HepG2 (cell line): ENCODE data around the gene GRK4. TPM values are rescaled to one million over a fixed set of nuclear protein-coding genes. Genes with fewer than 3 reads are reported as not detected.
A peak's percentile ranks its signal among the peaks of the same experiment; 100 is the strongest.

Experiments
- ZBTB38 ChIP-seq: sonication (generic); formaldehyde crosslinking; IDR thresholded peaks from 2 replicates; pipeline ENCODE4 v1.5.1; 2020; ENCODE audit warnings: mild to moderate bottlenecking, missing genetic modification reagents
- ZNF224 ChIP-seq: sonication (generic); formaldehyde crosslinking; IDR thresholded peaks from 2 replicates; pipeline ENCODE4 v1.5.0; 2020; ENCODE audit warnings: mild to moderate bottlenecking, missing genetic modification reagents
- ZNF335 ChIP-seq: sonication (generic); formaldehyde crosslinking; IDR thresholded peaks from 2 replicates; pipeline ENCODE4 v1.4.0; 2020; ENCODE audit warnings: missing genetic modification reagents
- ZSCAN25 ChIP-seq: sonication (generic); formaldehyde crosslinking; IDR thresholded peaks from 2 replicates; pipeline ENCODE4 v1.8.0; 2022; ENCODE audit warnings: mild to moderate bottlenecking, missing genetic modification reagents
- polyA plus RNA-seq, 8 experiments: library from polyadenylated mRNA; depleted of rRNA in 3 of 8; stranded (reverse) in 7 of 8; unstranded in 1 of 8; fragments of >200 nt; fragmentation: Illumina TruSeq in 4 of 8; extraction: Trizol in 4 of 8; gene quantifications; 2 replicates each; pipeline versions ENCODE4 v1.2.1 to v1.2.3, GENCODE V29; 2011 to 2016; ENCODE audit warnings: low read depth in 4 of 8, missing spikeins in 1 of 8, mixed read lengths in 1 of 8; ENCODE audit not compliant: insufficient read depth in 1 of 8
- total RNA-seq, 5 experiments: library from RNA; depleted of rRNA; stranded (reverse); fragments of >200 nt; fragmentation: Illumina TruSeq; extraction: Trizol; gene quantifications; 2 replicates each; pipeline ENCODE4 v1.2.3, GENCODE V29; 2016; ENCODE audit warnings: low read depth in 1 of 5
- TF ChIP-seq, protein P1 (sequence below): sonication (generic); formaldehyde crosslinking; IDR thresholded peaks from 2 replicates; pipeline ENCODE4 v1.5.0; 2020; ENCODE audit warnings: mild to moderate bottlenecking, missing genetic modification reagents
- TF ChIP-seq, protein P2 (sequence below): sonication (generic); formaldehyde crosslinking; IDR thresholded peaks from 2 replicates; pipeline ENCODE4 v1.4.0; 2020; ENCODE audit warnings: mild to moderate bottlenecking, missing genetic modification reagents, borderline replicate concordance
- TF ChIP-seq, protein P3 (sequence below): sonication (generic); formaldehyde crosslinking; conservative IDR thresholded peaks from 2 replicates; pipeline ENCODE4 v1.8.0; 2022; ENCODE audit warnings: mild to moderate bottlenecking, moderate library complexity, missing genetic modification reagents
- TF ChIP-seq, protein P4 (sequence below): sonication (generic); formaldehyde crosslinking; IDR thresholded peaks from 2 replicates; pipeline ENCODE4 v1.5.1; 2020; ENCODE audit warnings: mild to moderate bottlenecking, missing genetic modification reagents, borderline replicate concordance
- TF ChIP-seq, protein P5 (sequence below): IDR thresholded peaks from 2 replicates; pipeline ENCODE4 v1.6.1; 2016; ENCODE audit warnings: missing compliant biosample characterization, missing genetic modification reagents, borderline replicate concordance
- TF ChIP-seq, protein P6 (sequence below): sonication (generic); formaldehyde crosslinking; IDR thresholded peaks from 2 replicates; pipeline ENCODE4 v1.4.0; 2020; ENCODE audit warnings: missing genetic modification reagents, borderline replicate concordance

Gene GRK4
- total and polyA plus RNA-seq, 2 of the 13 experiments (the other 11 are each of a cell fraction or from before 2014, with no cell fraction given), result 1.8 to 2.0 TPM

DNA sequence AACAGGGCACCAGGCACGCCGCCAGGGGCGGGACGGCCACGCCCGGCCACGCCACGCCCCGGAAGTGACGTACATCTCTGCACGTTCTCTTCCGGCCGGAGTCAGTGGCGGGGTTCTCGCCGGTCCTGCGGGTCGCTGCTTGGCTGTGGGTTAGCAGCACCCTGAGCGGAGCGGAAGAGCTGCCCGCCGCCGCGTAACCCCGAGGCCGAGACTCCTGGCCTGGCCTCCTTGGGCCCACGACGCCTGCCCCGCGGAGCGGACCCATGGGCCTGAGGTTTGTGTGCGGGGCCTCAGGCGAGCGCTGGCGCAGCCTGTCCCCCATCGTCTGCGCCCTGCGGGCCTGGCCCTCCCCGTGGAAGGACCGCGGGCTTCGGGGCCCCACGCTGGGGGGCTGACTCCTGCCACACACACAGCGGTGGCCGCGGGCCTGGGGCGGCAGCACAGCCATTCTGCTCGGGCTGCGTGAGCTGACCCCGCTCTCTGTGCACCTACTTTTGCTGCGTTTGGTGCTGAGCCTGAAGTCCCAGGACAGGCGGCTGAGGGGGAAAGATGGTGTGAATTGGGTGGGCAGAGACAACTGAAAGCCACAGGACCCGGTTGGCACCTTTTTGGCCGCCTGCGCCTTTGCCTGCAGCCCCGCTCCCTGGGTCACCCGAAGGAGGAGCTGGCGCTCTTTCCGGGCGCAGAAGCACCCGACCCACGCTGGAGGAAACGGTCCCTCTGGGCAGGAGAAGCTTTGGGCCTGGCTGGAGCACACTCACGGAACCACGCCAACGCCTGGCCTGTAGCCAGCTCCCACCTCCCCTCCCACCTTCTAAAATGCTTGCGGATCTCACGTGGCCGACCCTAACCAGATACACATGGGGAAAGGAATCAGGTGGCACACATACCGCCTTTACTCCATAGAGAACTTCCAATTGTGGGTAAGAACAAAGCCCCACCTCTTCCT is 28.3 kb upstream of the GRK4 start (continued):
- TF ChIP-seq ZBTB38 (no peak), ZSCAN25 (CRISPR knock-in tag) (peak; percentile 15; the same call in 1 of the 2 replicates), ZNF335 (peak; percentile 47; the same call in 1 of the 2 replicates), ZNF224 (CRISPR knock-in tag) (no peak)
- TF ChIP-seq, protein P1, sequence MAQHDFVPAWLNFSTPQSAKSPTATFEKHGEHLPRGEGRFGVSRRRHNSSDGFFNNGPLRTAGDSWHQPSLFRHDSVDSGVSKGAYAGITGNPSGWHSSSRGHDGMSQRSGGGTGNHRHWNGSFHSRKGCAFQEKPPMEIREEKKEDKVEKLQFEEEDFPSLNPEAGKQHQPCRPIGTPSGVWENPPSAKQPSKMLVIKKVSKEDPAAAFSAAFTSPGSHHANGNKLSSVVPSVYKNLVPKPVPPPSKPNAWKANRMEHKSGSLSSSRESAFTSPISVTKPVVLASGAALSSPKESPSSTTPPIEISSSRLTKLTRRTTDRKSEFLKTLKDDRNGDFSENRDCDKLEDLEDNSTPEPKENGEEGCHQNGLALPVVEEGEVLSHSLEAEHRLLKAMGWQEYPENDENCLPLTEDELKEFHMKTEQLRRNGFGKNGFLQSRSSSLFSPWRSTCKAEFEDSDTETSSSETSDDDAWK (CRISPR knock-in tag), result no peak
- TF ChIP-seq, protein P2, sequence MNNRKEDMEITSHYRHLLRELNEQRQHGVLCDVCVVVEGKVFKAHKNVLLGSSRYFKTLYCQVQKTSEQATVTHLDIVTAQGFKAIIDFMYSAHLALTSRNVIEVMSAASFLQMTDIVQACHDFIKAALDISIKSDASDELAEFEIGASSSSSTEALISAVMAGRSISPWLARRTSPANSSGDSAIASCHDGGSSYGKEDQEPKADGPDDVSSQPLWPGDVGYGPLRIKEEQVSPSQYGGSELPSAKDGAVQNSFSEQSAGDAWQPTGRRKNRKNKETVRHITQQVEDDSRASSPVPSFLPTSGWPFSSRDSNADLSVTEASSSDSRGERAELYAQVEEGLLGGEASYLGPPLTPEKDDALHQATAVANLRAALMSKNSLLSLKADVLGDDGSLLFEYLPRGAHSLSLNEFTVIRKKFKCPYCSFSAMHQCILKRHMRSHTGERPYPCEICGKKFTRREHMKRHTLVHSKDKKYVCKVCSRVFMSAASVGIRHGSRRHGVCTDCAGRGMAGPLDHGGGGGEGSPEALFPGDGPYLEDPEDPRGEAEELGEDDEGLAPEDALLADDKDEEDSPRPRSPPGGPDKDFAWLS (CRISPR knock-in tag), result no peak
- TF ChIP-seq, protein P3, sequence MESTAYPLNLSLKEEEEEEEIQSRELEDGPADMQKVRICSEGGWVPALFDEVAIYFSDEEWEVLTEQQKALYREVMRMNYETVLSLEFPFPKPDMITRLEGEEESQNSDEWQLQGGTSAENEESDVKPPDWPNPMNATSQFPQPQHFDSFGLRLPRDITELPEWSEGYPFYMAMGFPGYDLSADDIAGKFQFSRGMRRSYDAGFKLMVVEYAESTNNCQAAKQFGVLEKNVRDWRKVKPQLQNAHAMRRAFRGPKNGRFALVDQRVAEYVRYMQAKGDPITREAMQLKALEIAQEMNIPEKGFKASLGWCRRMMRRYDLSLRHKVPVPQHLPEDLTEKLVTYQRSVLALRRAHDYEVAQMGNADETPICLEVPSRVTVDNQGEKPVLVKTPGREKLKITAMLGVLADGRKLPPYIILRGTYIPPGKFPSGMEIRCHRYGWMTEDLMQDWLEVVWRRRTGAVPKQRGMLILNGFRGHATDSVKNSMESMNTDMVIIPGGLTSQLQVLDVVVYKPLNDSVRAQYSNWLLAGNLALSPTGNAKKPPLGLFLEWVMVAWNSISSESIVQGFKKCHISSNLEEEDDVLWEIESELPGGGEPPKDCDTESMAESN, result peak; percentile 62; the same call in 1 of the 2 replicates
- TF ChIP-seq, protein P4, sequence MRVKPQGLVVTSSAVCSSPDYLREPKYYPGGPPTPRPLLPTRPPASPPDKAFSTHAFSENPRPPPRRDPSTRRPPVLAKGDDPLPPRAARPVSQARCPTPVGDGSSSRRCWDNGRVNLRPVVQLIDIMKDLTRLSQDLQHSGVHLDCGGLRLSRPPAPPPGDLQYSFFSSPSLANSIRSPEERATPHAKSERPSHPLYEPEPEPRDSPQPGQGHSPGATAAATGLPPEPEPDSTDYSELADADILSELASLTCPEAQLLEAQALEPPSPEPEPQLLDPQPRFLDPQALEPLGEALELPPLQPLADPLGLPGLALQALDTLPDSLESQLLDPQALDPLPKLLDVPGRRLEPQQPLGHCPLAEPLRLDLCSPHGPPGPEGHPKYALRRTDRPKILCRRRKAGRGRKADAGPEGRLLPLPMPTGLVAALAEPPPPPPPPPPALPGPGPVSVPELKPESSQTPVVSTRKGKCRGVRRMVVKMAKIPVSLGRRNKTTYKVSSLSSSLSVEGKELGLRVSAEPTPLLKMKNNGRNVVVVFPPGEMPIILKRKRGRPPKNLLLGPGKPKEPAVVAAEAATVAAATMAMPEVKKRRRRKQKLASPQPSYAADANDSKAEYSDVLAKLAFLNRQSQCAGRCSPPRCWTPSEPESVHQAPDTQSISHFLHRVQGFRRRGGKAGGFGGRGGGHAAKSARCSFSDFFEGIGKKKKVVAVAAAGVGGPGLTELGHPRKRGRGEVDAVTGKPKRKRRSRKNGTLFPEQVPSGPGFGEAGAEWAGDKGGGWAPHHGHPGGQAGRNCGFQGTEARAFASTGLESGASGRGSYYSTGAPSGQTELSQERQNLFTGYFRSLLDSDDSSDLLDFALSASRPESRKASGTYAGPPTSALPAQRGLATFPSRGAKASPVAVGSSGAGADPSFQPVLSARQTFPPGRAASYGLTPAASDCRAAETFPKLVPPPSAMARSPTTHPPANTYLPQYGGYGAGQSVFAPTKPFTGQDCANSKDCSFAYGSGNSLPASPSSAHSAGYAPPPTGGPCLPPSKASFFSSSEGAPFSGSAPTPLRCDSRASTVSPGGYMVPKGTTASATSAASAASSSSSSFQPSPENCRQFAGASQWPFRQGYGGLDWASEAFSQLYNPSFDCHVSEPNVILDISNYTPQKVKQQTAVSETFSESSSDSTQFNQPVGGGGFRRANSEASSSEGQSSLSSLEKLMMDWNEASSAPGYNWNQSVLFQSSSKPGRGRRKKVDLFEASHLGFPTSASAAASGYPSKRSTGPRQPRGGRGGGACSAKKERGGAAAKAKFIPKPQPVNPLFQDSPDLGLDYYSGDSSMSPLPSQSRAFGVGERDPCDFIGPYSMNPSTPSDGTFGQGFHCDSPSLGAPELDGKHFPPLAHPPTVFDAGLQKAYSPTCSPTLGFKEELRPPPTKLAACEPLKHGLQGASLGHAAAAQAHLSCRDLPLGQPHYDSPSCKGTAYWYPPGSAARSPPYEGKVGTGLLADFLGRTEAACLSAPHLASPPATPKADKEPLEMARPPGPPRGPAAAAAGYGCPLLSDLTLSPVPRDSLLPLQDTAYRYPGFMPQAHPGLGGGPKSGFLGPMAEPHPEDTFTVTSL (CRISPR knock-in tag), result no peak
- TF ChIP-seq, protein P5, sequence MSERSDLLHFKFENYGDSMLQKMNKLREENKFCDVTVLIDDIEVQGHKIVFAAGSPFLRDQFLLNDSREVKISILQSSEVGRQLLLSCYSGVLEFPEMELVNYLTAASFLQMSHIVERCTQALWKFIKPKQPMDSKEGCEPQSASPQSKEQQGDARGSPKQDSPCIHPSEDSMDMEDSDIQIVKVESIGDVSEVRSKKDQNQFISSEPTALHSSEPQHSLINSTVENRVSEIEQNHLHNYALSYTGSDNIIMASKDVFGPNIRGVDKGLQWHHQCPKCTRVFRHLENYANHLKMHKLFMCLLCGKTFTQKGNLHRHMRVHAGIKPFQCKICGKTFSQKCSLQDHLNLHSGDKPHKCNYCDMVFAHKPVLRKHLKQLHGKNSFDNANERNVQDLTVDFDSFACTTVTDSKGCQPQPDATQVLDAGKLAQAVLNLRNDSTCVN (CRISPR knock-in tag), result no peak
- TF ChIP-seq, protein P6, sequence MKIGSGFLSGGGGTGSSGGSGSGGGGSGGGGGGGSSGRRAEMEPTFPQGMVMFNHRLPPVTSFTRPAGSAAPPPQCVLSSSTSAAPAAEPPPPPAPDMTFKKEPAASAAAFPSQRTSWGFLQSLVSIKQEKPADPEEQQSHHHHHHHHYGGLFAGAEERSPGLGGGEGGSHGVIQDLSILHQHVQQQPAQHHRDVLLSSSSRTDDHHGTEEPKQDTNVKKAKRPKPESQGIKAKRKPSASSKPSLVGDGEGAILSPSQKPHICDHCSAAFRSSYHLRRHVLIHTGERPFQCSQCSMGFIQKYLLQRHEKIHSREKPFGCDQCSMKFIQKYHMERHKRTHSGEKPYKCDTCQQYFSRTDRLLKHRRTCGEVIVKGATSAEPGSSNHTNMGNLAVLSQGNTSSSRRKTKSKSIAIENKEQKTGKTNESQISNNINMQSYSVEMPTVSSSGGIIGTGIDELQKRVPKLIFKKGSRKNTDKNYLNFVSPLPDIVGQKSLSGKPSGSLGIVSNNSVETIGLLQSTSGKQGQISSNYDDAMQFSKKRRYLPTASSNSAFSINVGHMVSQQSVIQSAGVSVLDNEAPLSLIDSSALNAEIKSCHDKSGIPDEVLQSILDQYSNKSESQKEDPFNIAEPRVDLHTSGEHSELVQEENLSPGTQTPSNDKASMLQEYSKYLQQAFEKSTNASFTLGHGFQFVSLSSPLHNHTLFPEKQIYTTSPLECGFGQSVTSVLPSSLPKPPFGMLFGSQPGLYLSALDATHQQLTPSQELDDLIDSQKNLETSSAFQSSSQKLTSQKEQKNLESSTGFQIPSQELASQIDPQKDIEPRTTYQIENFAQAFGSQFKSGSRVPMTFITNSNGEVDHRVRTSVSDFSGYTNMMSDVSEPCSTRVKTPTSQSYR, result no peak
